Large intestine (tissue), 12 donors: ENCODE data around the gene ZG16B. TPM values are rescaled to one million over a fixed set of nuclear protein-coding genes. Genes with fewer than 3 reads are reported as not detected.

Experiments used
- DNase-seq, 2 donors: peaks; one replicate each; pipeline versions ENCODE4 v3.0.0 to v3.0.0-alpha.2; 2013
- H3K27ac ChIP-seq: one replicate; pipeline ENCODE4 v1.5.1; 2013; ENCODE audit warnings: low read length
- H3K27me3 ChIP-seq: 2 replicates; pipeline ENCODE4 v1.6.1; 2013; ENCODE audit warnings: low read length; ENCODE audit not compliant: control insufficient read depth, insufficient read depth
- H3K36me3 ChIP-seq: 2 replicates; pipeline ENCODE4 v1.6.1; 2013; ENCODE audit warnings: low read length; ENCODE audit not compliant: control insufficient read depth, insufficient read depth
- H3K4me1 ChIP-seq: one replicate; pipeline ENCODE4 v1.6.1; 2013; ENCODE audit warnings: low read length; ENCODE audit not compliant: control insufficient read depth, insufficient read depth
- H3K4me3 ChIP-seq: one replicate; pipeline ENCODE4 v1.5.1; 2013; ENCODE audit warnings: low read length
- H3K9me3 ChIP-seq: one replicate; pipeline ENCODE4 v1.6.1; 2013; ENCODE audit warnings: mild to moderate bottlenecking, low read depth, low read length, moderate library complexity; ENCODE audit not compliant: control insufficient read depth
- WGBS: methylation state at CpG from one replicate; pipeline ENCODE4 v1.1.5; 2013; ENCODE audit warnings: low lambda C conversion rate; ENCODE audit not compliant: insufficient coverage; 5-methylcytosine and 5-hydroxymethylcytosine counted together
- long read RNA-seq, 11 donors: transcript quantifications; one replicate each; lab custom pipeline, GENCODE V29; 2026
- polyA plus RNA-seq: library from polyadenylated mRNA; unstranded; fragments of 120-200 nt; gene quantifications from one replicate; pipeline ENCODE4 v1.2.1, GENCODE V29; 2013

ZG16B gene, protein sequence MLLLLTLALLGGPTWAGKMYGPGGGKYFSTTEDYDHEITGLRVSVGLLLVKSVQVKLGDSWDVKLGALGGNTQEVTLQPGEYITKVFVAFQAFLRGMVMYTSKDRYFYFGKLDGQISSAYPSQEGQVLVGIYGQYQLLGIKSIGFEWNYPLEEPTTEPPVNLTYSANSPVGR
- polyA plus RNA-seq: 4.3 TPM
- long read RNA-seq, donor 1, partial matches to known transcripts: 0 of 2 reads
- long read RNA-seq, donor 1, other reads (novel, unspliced or antisense): 0 of 2 reads
- long read RNA-seq, donor 2, transcript ZG16B-201 (4 exons, 831 nt): major isoform, 5 of 10 reads
- long read RNA-seq, donor 2, transcript ZG16B-204 (3 exons, 716 nt): major isoform, 5 of 10 reads
- long read RNA-seq, donor 2, partial matches to known transcripts: 0 of 10 reads
- long read RNA-seq, donor 2, other reads (novel, unspliced or antisense): 0 of 10 reads
- long read RNA-seq, donor 3: 0 reads
- long read RNA-seq, donor 4, partial matches to known transcripts: 0 of 2 reads
- long read RNA-seq, donor 4, other reads (novel, unspliced or antisense): 0 of 2 reads
- long read RNA-seq, donor 5, partial matches to known transcripts: 0 of 1 reads
- long read RNA-seq, donor 5, other reads (novel, unspliced or antisense): 0 of 1 reads
- long read RNA-seq, donor 6, partial matches to known transcripts: 0 of 2 reads
- long read RNA-seq, donor 6, other reads (novel, unspliced or antisense): 0 of 2 reads
- long read RNA-seq, donor 7, partial matches to known transcripts: 0 of 5 reads
- long read RNA-seq, donor 7, other reads (novel, unspliced or antisense): 0 of 5 reads
- long read RNA-seq, donor 8, transcript ZG16B-201 (4 exons, 831 nt): major isoform, 6 of 7 reads
- long read RNA-seq, donor 8, partial matches to known transcripts: 0 of 7 reads
- long read RNA-seq, donor 8, other reads (novel, unspliced or antisense): 0 of 7 reads
- long read RNA-seq, donor 9, transcript ZG16B-201 (4 exons, 831 nt): major isoform, 9 of 12 reads
- long read RNA-seq, donor 9, partial matches to known transcripts: 0 of 12 reads
- long read RNA-seq, donor 9, other reads (novel, unspliced or antisense): 0 of 12 reads
- long read RNA-seq, donor 10, partial matches to known transcripts: 0 of 4 reads
- long read RNA-seq, donor 10, other reads (novel, unspliced or antisense): 0 of 4 reads
- long read RNA-seq, donor 11, transcript ZG16B-201 (4 exons, 831 nt): major isoform, 5 of 6 reads
- long read RNA-seq, donor 11, partial matches to known transcripts: 0 of 6 reads
- long read RNA-seq, donor 11, other reads (novel, unspliced or antisense): 0 of 6 reads

- DNase-seq: peak; percentile 44 to 66
- no CpG with 5 or more reads among the region's 32 CpGs for WGBS
- Histone ChIP-seq H3K4me1 (peaks cover 14% of the 10 kb centered on the region), H3K36me3 (no peaks in the 10 kb centered on the region), H3K9me3 (peaks cover 10% of the 10 kb centered on the region), H3K27ac (peak within 1 kb of the TSS; percentile 68), H3K27me3 (no peaks in the 10 kb centered on the region), H3K4me3 (no peak within 1 kb of the TSS)
Observed at GRCh38 chr16:2829501-2830354, at the start of gene ZG16B. Gene ZG16B (plus strand): TSS chr16:2830303. CDS start chr16:2830442, 139 bp downstream.

DNA sequence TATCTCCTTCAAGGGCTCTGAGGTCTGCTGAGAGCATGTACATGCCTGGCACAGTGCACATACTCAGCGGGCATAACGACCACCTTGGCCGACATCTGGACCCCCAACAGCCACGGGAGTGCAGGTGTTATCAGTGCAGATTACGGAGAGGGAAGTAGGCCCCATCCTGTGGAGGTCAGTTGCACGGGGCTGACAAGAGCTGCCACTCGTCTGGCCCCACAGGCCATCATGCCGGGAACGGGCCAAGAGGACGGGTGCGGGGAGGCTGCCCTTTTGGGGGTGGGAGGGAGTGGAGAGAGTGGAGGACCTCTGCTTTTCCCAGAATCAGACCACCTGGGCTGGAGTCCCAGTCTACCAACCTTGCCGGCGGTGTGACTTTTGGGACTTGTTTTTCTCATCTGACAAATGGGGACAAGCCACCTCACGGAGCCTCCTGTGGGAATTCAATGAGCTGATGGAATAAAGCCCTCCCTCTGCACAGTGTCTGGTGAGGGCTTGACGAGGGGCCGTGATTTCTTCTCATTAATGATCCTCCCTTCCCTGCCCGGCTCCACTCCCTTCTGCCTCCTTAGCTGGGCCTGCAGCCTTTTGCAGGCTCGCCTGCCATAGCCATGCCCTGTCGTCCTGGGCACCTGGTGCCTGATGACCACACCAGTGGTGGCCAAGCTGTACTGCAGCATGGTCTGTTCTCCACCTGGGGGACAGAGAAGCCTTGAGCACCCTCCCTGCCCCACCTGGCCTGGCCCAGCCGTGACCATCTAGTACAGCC lies 47.3 kb upstream of the ZG16B start:
- Histone ChIP-seq H3K9me3 (peaks cover 7% of the 10 kb centered on the region), H3K27ac (no peak overlapping the region), H3K27me3 (peaks cover 45% of the 10 kb centered on the region), H3K4me3 (no peak overlapping the region), H3K4me1 (peaks cover 19% of the 10 kb centered on the region), H3K36me3 (no peaks in the 10 kb centered on the region)
- 80% methylated on average over 1 of the region's 20 CpGs for WGBS
- DNase-seq: no peak

DNA sequence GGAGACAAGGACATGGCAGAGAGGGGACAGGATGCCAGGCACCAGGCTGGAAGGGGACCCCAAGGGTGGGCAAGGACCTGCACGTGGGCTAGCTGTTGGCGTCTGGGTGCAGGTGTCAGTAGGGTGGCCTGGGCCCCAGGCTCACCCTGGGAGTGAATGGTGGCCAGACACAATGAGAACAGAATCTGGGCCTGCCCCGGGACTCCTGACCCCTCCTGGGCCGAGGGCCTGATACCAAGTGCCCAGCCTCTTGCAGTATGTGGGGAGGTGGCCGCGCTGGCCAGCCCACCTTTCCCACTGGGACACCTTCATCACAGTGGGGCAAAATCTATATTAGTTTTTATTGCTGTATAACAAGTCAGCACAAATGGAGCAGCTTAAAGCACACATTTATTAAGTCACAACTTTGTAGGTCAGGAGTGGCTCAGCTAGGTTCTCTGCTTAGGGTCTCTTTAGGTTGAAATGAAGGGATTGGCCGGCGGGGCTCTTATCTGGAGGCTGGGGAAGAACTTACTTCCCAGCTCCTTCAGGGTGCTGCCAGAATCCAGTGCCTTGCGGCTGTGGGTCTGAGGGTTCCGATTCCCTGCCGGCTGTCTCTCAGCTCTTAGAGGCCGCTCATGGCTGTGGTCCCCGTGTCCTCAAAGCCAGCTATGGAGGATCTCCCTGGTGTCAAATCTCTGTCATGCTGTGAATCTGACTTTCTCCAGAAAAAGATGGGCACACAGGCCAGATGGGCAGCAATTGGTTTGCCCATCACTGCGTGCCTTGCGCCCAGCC lies 46.3 kb upstream of the ZG16B start:
- DNase-seq: no peak
- Histone ChIP-seq H3K9me3 (peaks cover 7% of the 10 kb centered on the region), H3K36me3 (no peaks in the 10 kb centered on the region), H3K27ac (no peak overlapping the region), H3K4me1 (peaks cover 10% of the 10 kb centered on the region), H3K27me3 (peaks cover 50% of the 10 kb centered on the region), H3K4me3 (no peak overlapping the region)
- WGBS: no CpG with 5 or more reads among the region's 15 CpGs

DNA sequence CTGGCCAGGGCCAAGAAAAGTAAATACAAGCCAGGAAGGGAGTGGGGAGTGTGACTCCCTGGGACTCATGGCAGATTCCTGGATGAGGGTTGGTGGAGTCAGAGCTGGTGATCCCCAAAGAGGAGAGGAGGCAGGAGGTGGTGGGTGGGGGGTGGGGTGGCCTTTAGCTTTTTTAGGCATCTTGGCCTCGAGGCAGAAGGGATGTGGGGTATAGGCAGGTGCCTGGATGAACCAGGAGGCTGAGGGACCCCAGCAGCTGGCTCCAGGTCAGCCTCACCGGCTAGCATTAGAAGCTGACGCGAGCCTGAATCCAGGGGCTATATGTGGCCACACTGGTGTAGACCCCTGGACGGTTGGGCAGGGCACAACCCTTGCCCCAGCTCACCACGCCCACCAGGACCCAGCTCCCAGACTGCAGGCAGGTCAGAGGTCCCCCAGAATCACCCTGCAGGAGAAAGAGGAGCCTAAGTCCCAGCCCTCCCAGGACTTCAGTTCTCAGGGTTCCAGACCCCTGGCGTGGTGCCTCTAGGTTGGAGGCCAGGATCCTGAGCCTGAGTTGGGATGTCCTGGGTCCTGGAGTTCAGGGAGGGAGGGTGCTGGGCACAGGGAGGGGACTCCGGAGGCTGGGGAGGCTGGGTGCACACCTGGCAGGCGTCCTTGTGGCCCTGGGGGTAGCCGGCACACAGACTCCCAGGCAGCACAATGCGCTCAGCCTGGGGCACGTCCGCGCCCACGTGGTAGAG lies 45.6 kb upstream of the ZG16B start:
- no peak overlapping the region for H3K4me3 ChIP-seq
- no peak for DNase-seq

DNA sequence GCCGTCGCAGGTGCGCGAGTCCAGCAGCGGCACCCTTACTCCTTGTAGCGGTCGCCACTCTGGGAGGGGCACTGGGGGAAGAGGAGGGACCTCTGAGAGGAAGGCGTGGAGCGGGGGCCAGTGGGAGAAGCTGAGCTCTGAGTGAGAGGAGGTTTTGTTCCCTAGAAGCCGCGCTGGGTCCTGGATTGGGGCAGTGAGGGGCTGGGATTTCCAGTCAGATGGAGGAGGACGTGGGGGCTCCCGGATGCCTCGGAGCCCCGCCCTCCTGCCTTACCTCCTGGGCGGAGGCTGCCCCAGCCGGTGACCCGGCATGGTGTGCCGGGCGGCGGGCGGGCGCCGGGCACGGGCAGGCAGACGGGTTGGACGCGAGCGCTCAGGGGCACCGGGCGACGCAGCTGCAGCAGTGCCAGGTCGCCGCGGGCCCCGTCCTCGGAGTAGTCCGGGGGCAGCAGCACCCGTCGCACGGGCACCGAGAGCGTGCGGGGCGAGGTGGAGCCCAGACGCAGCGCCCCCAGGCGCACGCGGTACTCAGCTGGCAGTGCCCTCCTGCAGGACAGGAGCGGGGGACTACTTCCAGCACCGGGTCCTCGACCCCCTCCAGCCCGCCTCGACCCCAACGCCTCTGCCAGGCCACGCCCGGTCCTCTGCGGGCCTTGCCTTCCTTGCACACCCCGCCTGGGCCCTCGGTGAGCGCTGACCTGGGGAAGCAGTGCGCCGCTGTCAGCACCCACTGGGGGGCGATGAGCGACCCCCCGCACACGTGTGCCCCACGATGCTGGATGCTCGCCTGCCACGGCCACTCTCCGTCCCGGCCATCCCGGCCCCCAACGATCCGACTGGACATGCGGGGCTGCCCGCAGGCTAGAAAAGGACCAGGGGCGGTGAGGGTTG lies 44.8 kb upstream of the ZG16B start:
- H3K4me3 ChIP-seq: no peak overlapping the region
- DNase-seq: peak in 1 of 2 donors; percentile 41
- peaks cover 53% of the 10 kb centered on the region for H3K27me3 ChIP-seq

More for the DNA sequence above, 45.6 kb upstream of the ZG16B start:
- Histone ChIP-seq H3K36me3 (no peaks in the 10 kb centered on the region), H3K9me3 (peaks cover 7% of the 10 kb centered on the region), H3K27ac (no peak overlapping the region), H3K4me1 (peaks cover 7% of the 10 kb centered on the region), H3K27me3 (peaks cover 53% of the 10 kb centered on the region)
- WGBS: no CpG with 5 or more reads among the region's 15 CpGs

DNA sequence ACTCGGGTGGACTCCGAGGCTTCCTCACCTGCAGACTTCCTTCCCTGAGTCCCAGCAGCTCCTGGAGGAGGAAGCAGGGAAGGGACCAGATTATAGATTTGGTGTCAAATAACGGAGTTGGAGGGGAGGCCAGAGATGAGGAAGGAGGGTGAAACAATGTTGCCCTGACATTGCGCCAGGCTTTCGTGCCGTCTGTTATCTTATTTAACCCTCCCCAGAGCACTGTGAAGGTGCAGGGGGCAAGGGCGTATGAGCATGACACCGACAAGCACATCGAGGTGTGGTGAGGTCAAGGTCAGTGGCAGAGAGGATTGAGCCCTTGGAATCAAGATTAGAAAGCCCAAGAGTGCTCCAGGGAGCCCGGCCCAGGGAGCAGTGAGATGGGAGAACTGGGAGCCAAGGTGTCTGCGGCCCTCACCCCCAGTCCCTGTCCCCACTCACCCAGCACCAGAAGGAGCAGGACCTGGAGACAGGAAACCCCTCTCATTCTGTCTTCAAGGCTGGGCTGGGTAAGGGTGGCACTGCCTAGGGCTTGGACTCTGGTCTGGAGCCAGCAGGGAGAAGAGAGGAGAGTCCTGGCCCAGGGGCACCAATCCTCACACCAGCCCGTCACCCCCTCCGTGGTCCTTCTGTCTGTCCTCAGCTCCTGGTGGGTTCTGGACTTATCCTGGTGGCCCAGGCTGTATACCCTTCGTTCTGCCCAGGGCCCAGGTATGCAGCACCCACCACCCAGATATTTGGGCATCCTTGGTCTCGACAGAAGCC lies 43.9 kb upstream of the ZG16B start:
- H3K4me1 ChIP-seq: peaks cover 7% of the 10 kb centered on the region
- no peak overlapping the region for H3K27ac ChIP-seq
- peaks cover 57% of the 10 kb centered on the region for H3K27me3 ChIP-seq
- no peak for DNase-seq
- no peak overlapping the region for H3K4me3 ChIP-seq
- no CpG with 5 or more reads among the region's 15 CpGs for WGBS
- H3K36me3 ChIP-seq: no peaks in the 10 kb centered on the region
- peaks cover 7% of the 10 kb centered on the region for H3K9me3 ChIP-seq

More for the DNA sequence above, 44.8 kb upstream of the ZG16B start:
- no CpG with 5 or more reads among the region's 79 CpGs for WGBS
- Histone ChIP-seq H3K9me3 (peaks cover 7% of the 10 kb centered on the region), H3K27ac (no peak overlapping the region), H3K36me3 (no peaks in the 10 kb centered on the region), H3K4me1 (peaks cover 7% of the 10 kb centered on the region)

DNA sequence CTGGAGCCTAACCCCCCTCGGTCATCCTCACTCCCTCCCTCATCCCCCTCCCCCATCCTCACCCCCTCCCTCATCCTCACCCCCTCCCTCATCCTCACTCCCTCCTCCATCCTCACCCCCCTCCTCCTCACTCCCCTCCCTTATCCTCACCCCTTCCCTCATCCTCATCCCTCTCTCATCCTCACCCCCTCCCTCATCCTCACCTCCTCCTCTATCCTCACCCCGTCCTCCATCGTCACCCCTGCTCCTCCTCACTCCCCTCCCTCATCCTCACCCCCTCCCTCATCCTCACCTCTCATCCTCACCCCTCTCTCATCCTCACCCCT lies 43.3 kb upstream of the ZG16B start:
- Histone ChIP-seq H3K4me3 (no peak overlapping the region), H3K36me3 (no peaks in the 10 kb centered on the region), H3K27me3 (peaks cover 55% of the 10 kb centered on the region), H3K4me1 (peaks cover 7% of the 10 kb centered on the region), H3K27ac (no peak overlapping the region), H3K9me3 (peaks cover 7% of the 10 kb centered on the region)
- no CpG with 5 or more reads among the region's 3 CpGs for WGBS
- no peak for DNase-seq
